SK-N-SH (cell line): ENCODE measurements around the gene BRD4.

ENCODE experiments used
- EP300 ChIP-seq, 2 experiments: IDR thresholded peaks; 2 replicates each; pipeline versions ENCODE4 v1.4.0 to v1.6.1; 2012; ENCODE audit warnings: borderline replicate concordance in 1 of 2, low read depth in 1 of 2, low read length in 1 of 2
- EZH2phosphoT487 ChIP-seq: fragments of 200-600 bp; sonication (generic); IDR thresholded peaks from 2 replicates; pipeline ENCODE4 v1.6.1; 2017; ENCODE audit warnings: low read depth, mixed run types, mild to moderate bottlenecking, antibody characterized with exemption, moderate library complexity, borderline replicate concordance
- MXI1 ChIP-seq: IDR thresholded peaks from 2 replicates; pipeline ENCODE4 v1.6.1; 2012; ENCODE audit warnings: mild to moderate bottlenecking, low read depth, low read length, improper control_type of control experiment
- NFIC ChIP-seq: IDR thresholded peaks from 2 replicates; pipeline ENCODE4 v1.4.0; 2012; ENCODE audit warnings: borderline replicate concordance
- RCOR1 ChIP-seq: fragments of 150-350 bp; IDR thresholded peaks from 2 replicates; pipeline ENCODE4 v1.6.1; 2017; ENCODE audit warnings: antibody characterized with exemption, low read length
- SIN3A ChIP-seq: IDR thresholded peaks from 2 replicates; pipeline ENCODE4 v1.6.1; 2012; ENCODE audit warnings: low read depth, mild to moderate bottlenecking, low read length, moderate library complexity, borderline replicate concordance
- TEAD4 ChIP-seq: IDR thresholded peaks from 2 replicates; pipeline ENCODE4 v1.4.0; 2012; ENCODE audit warnings: mild to moderate bottlenecking, borderline replicate concordance; ENCODE audit not compliant: insufficient read depth
- TF ChIP-seq, protein P1 (sequence below): fragments of 200-600 bp; sonication (generic); IDR thresholded peaks from 2 replicates; pipeline ENCODE4 v1.6.1; 2017; ENCODE audit warnings: antibody characterized with exemption, mild to moderate bottlenecking, moderate library complexity

DNA sequence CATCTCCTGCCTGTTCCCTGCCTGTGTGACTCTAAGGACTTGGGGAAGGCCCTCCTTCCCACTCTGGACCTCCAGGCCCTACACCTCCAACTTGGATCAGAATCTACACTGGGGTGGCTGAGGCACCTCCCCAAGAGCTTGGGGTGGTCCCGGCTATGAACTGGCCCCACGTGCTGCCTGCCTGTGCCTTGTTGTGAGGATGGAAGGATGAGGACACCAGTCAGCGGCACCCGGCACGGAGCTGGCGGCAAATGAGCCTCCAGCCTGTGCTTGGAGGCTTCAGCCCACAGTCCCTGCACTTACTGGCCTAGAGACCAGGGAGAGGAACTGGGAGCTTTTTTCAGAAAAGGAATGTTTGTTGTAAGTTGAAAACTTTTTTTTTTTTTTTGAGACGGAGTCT lies 38.8 kb upstream of the BRD4 start:
- TF ChIP-seq TEAD4 (no peak), MXI1 (no peak), EZH2phosphoT487 (no peak), SIN3A (no peak), RCOR1 (no peak), NFIC (no peak), EP300 (IDR thresholded peaks at IDR 0.05; ENCODE audit: borderline replicate concordance in 1 of 2, low read depth in 1 of 2, low read length in 1 of 2) (no peak)
- TF ChIP-seq, protein P1, sequence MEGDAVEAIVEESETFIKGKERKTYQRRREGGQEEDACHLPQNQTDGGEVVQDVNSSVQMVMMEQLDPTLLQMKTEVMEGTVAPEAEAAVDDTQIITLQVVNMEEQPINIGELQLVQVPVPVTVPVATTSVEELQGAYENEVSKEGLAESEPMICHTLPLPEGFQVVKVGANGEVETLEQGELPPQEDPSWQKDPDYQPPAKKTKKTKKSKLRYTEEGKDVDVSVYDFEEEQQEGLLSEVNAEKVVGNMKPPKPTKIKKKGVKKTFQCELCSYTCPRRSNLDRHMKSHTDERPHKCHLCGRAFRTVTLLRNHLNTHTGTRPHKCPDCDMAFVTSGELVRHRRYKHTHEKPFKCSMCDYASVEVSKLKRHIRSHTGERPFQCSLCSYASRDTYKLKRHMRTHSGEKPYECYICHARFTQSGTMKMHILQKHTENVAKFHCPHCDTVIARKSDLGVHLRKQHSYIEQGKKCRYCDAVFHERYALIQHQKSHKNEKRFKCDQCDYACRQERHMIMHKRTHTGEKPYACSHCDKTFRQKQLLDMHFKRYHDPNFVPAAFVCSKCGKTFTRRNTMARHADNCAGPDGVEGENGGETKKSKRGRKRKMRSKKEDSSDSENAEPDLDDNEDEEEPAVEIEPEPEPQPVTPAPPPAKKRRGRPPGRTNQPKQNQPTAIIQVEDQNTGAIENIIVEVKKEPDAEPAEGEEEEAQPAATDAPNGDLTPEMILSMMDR = no peak
